ENCODE data around the gene ZNF22.

The ZNF22 gene

GRCh38 chr10:45035673-45036072 is 35.0 kb downstream of the ZNF22 start:
- TF ChIP-seq CTCF (IDR thresholded peaks at IDR 0.05; ENCODE audit: low read length, missing control alignments), result no peak
- no peak overlapping the region for H3K4me3 ChIP-seq (replicated peaks; ENCODE audit: low read depth, low read length)
- DNase-seq (ENCODE audit: low read depth), result no peak

- no peak overlapping the region for H3K4me3 ChIP-seq (replicated peaks; ENCODE audit: low read depth, low read length)
- peak; percentile 30 for DNase-seq (ENCODE audit: low read depth)
- no peak for TF ChIP-seq CTCF (IDR thresholded peaks at IDR 0.05; ENCODE audit: low read length, missing control alignments)
These were observed 40.3 kb downstream of the ZNF22 start for GRCh38 chr10:45040921-45041542.

GRCh38 chr10:45044290-45044689 is 43.6 kb downstream of the ZNF22 start:
- no peak for DNase-seq (ENCODE audit: low read depth)
- no peak for TF ChIP-seq CTCF (IDR thresholded peaks at IDR 0.05; ENCODE audit: low read length, missing control alignments)
- no peak overlapping the region for H3K4me3 ChIP-seq (replicated peaks; ENCODE audit: low read depth, low read length)

- DNase-seq (ENCODE audit: low read depth), result no peak
- H3K4me3 ChIP-seq (replicated peaks; ENCODE audit: low read depth, low read length), result no peak overlapping the region
- TF ChIP-seq CTCF (IDR thresholded peaks at IDR 0.05; ENCODE audit: low read length, missing control alignments), result no peak
These were observed 50.0 kb downstream of the ZNF22 start for GRCh38 chr10:45050551-45051235.

- no peak for DNase-seq (ENCODE audit: low read depth)
- no peak overlapping the region for H3K4me3 ChIP-seq (replicated peaks; ENCODE audit: low read depth, low read length)
- TF ChIP-seq CTCF (IDR thresholded peaks at IDR 0.05; ENCODE audit: low read length, missing control alignments), result no peak
These were observed 52.0 kb downstream of the ZNF22 start for GRCh38 chr10:45052700-45053099.

- peak; percentile 9 for DNase-seq (ENCODE audit: low read depth)
- TF ChIP-seq CTCF (IDR thresholded peaks at IDR 0.05; ENCODE audit: low read length, missing control alignments), result no peak
- no peak overlapping the region for H3K4me3 ChIP-seq (replicated peaks; ENCODE audit: low read depth, low read length)
These were observed 52.9 kb downstream of the ZNF22 start for GRCh38 chr10:45053569-45054100.
